SK-N-MC (cell line): Measurements from ENCODE around the gene TRIM49D2.
"Not testable (repeated sequence)": the region's sequence is repeated elsewhere in the genome, so short reads cannot be mapped to it uniquely, and the experiment has no call there.

Experiments
- DNase-seq: peaks from one replicate; pipeline ENCODE4 v3.0.0-alpha.2; 2011; ENCODE audit warnings: low read depth, low spot score
- H3K27ac ChIP-seq: fragments of 200-600 bp; sonication (generic); 2 replicates; pipeline ENCODE4 v1.5.1; 2016; ENCODE audit warnings: mixed run types
- H3K36me3 ChIP-seq: fragments of 200-600 bp; sonication (generic); 2 replicates; pipeline ENCODE4 v1.6.1; 2017; ENCODE audit warnings: antibody characterized with exemption, low read length, mixed read lengths; ENCODE audit not compliant: insufficient read depth
- H3K4me3 ChIP-seq: fragments of 200-600 bp; sonication (generic); 2 replicates; pipeline ENCODE4 v1.5.1; 2016
- H3K9ac ChIP-seq: fragments of 200-600 bp; sonication (generic); 2 replicates; pipeline ENCODE4 v1.8.0; 2017; ENCODE audit warnings: mixed run types, mixed read lengths; ENCODE audit not compliant: insufficient read length
- H3K9me3 ChIP-seq: fragments of 200-600 bp; sonication (generic); 2 replicates; pipeline ENCODE4 v1.6.1; 2017; ENCODE audit warnings: low read depth, mild to moderate bottlenecking, antibody characterized with exemption, low read length, moderate library complexity, mixed read lengths
- EZH2 ChIP-seq: fragments of 200-600 bp; sonication (generic); IDR thresholded peaks from one replicate; pipeline ENCODE4 v1.6.1; 2017; ENCODE audit warnings: antibody characterized with exemption
- FOXP2 ChIP-seq: optimal IDR thresholded peaks from 2 replicates; pipeline ENCODE3; 2011; ENCODE audit warnings: mild to moderate bottlenecking, moderate library complexity; ENCODE audit not compliant: insufficient read depth; ENCODE audit errors: extremely low read length, control extremely low read depth
- POLR2AphosphoS5 ChIP-seq: IDR thresholded peaks from 2 replicates; pipeline ENCODE4 v1.6.1; 2012; ENCODE audit warnings: mild to moderate bottlenecking, low read depth, low read length, borderline replicate concordance

The TRIM49D2 gene

GRCh38 chr11:89923764-89924163, at the start of gene TRIM49D2:
TSS of gene TRIM49D2 (plus strand) at chr11:89924064. CDS start at chr11:89926762, 2,698 bp downstream.
- H3K9ac ChIP-seq, H3K9me3 ChIP-seq, DNase-seq, H3K36me3 ChIP-seq, H3K4me3 ChIP-seq, H3K27ac ChIP-seq: not testable (repeated sequence)

- H3K9me3 ChIP-seq, H3K4me3 ChIP-seq: not testable (repeated sequence)
Measured at GRCh38 chr11:89877511-89877910, 46.4 kb upstream of the TRIM49D2 start.

DNA sequence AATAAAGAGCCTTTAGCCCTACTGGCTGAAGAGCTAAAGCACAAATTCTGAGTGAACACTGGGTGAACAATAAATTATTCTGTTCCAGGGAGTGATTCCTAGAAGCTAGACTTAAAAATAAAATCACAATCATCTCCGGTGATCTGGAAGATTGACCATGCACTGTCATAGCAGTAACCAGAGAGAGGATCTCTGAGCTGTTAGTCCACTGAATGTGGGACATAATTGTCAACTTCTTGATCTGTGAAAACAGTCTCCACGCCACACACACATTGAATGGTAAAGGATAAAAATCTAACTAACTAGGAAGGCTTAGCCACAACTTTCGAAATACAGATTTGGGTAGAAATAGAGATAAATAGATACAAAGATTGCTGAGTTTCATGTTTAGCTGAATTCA, 30.6 kb upstream of the TRIM49D2 start:
- not testable (repeated sequence) for H3K9me3 ChIP-seq, H3K27ac ChIP-seq, H3K9ac ChIP-seq, H3K36me3 ChIP-seq, H3K4me3 ChIP-seq, DNase-seq

More at GRCh38 chr11:89877511-89877910, 46.4 kb upstream of the TRIM49D2 start:
- DNase-seq, H3K9ac ChIP-seq, H3K27ac ChIP-seq, H3K36me3 ChIP-seq: not testable (repeated sequence)

- not testable (repeated sequence) for H3K9ac ChIP-seq, H3K27ac ChIP-seq, H3K9me3 ChIP-seq, DNase-seq, H3K36me3 ChIP-seq, H3K4me3 ChIP-seq
Measured at GRCh38 chr11:89900809-89901208, 23.1 kb upstream of the TRIM49D2 start.

GRCh38 chr11:89922195-89922660, 1.6 kb upstream of the TRIM49D2 start, which contains the start of gene TRIM49D1:
TSS of gene TRIM49D1 (minus strand) at chr11:89922245. CDS start at chr11:89917710, 4,535 bp downstream.
- H3K36me3 ChIP-seq: no peaks in the 10 kb centered on the region
- no peak within 1 kb of the TSS for H3K9ac ChIP-seq
- H3K9me3 ChIP-seq: no peaks in the 10 kb centered on the region
- H3K27ac ChIP-seq: no peak within 1 kb of the TSS
- TF ChIP-seq POLR2AphosphoS5 (no peak), EZH2 (no peak), FOXP2 (no peak)
- no peak within 1 kb of the TSS for H3K4me3 ChIP-seq
- DNase-seq: no peak

- not testable (repeated sequence) for H3K9ac ChIP-seq, H3K27ac ChIP-seq, DNase-seq, H3K36me3 ChIP-seq, H3K4me3 ChIP-seq, H3K9me3 ChIP-seq
Measured at GRCh38 chr11:89960833-89961232, 37.0 kb downstream of the TRIM49D2 start.

- not testable (repeated sequence) for H3K4me3 ChIP-seq, DNase-seq, H3K9ac ChIP-seq, H3K36me3 ChIP-seq, H3K27ac ChIP-seq, H3K9me3 ChIP-seq
Measured at GRCh38 chr11:89965737-89966136, 41.9 kb downstream of the TRIM49D2 start, which contains the start of gene TRIM64. TSS of gene TRIM64 (plus strand) at chr11:89966037. CDS start at chr11:89968504, 2,467 bp downstream.
